HCT116 (cell line): ENCODE data around the gene RCAN2. TPM values are rescaled to one million over a fixed set of nuclear protein-coding genes. Genes with fewer than 3 reads are reported as not detected.

Experiments used
- ATAC-seq: fragments of 200-7000 bp; cut with Tn5 transposase; 2 replicates; pipeline ENCODE4 v1.9.1; 2020; ENCODE audit warnings: mild to moderate bottlenecking, moderate library complexity
- BruUV-seq: library from RNA; stranded (reverse); fragments of 400-500 nt; replicated peaks from 2 replicates; lab custom pipeline; 2021; lab: Mats Ljungman, UMichigan
- CTCF ChIA-PET: fragments of 300-600 bp; sonication (Branson Sonifier 250); formaldehyde crosslinking; loops from one replicate; lab custom pipeline; 2021; ENCODE audit warnings: antibody characterized with exemption; lab: Charles Lee
- POLR2A ChIA-PET: fragments of 300-600, 350-600 bp; sonication (Branson Sonifier 250); formaldehyde crosslinking; loops from one replicate; lab custom pipeline; 2021; ENCODE audit warnings: antibody characterized with exemption; lab: Charles Lee
- RAD21 ChIA-PET, 2 experiments: fragments of 300-600 bp; sonication (Branson Sonifier 250); formaldehyde crosslinking; loops; one replicate each; lab custom pipeline; 2023; ENCODE audit warnings: low total read pairs in 2 of 2; ENCODE audit not compliant: uncharacterized antibody in 2 of 2, unreplicated experiment in 2 of 2, low non-redundant PET in 1 of 2; lab: Charles Lee
- DNase-seq: peaks from one replicate; pipeline ENCODE4 v3.0.0-alpha.2; 2010; ENCODE audit warnings: low read depth, low spot score
- H2AFZ ChIP-seq: fragments of 200-600 bp; shearing (Covaris generic), sonication (generic); 2 replicates; pipeline ENCODE4 v1.6.1; 2017; ENCODE audit warnings: low read depth, mixed run types, mixed read lengths, antibody characterized with exemption, low read length; ENCODE audit not compliant: poor library complexity, severe bottlenecking
- H3K27ac ChIP-seq: 2 replicates; pipeline ENCODE4 v1.5.1; 2012; ENCODE audit warnings: low read depth, low read length
- H3K27me3 ChIP-seq: fragments of 200-600 bp; sonication (generic); 2 replicates; pipeline ENCODE4 v1.6.1; 2016; ENCODE audit warnings: mixed run types, low read length, mixed read lengths; ENCODE audit not compliant: insufficient read depth
- H3K36me3 ChIP-seq, 2 experiments: fragments of 200-500 bp in 1 of 2; fragments of 200-600 bp in 1 of 2; sonication (Bioruptor generic) in 1 of 2; sonication (generic) in 1 of 2; 2 replicates each; pipeline versions ENCODE4 v1.5.1 to v1.6.1; 2014 to 2016; ENCODE audit warnings: low read length in 2 of 2, inconsistent platforms in 1 of 2, mixed read lengths in 1 of 2, mixed run types in 1 of 2; ENCODE audit not compliant: insufficient read depth in 2 of 2, control insufficient read depth in 1 of 2
- H3K4me1 ChIP-seq, 2 experiments: fragments of 200-600 bp in 1 of 2; sonication (generic) in 1 of 2; 2 replicates each; pipeline versions ENCODE4 v1.5.1 to v1.6.1; 2012 to 2017; ENCODE audit warnings: low read length in 2 of 2, inconsistent platforms in 1 of 2, mild to moderate bottlenecking in 1 of 2, mixed read lengths in 1 of 2, mixed run types in 1 of 2, moderate library complexity in 1 of 2; ENCODE audit not compliant: insufficient read depth in 2 of 2, control insufficient read depth in 1 of 2
- H3K4me2 ChIP-seq: fragments of 200-600 bp; sonication (generic); 2 replicates; pipeline ENCODE4 v1.6.1; 2017; ENCODE audit warnings: mixed run types, low read length, mixed read lengths
- H3K4me3 ChIP-seq, 2 experiments: fragments of 200-600 bp in 1 of 2; sonication (generic) in 1 of 2; replicated peaks in 1 of 2; 2 replicates each; pipeline ENCODE4 v1.5.1; 2011 to 2016; ENCODE audit warnings: low read length in 2 of 2, control low read depth in 1 of 2, low read depth in 1 of 2, mild to moderate bottlenecking in 1 of 2, mixed read lengths in 1 of 2, mixed run types in 1 of 2
- H3K79me2 ChIP-seq: fragments of 200-600 bp; sonication (generic); 2 replicates; pipeline ENCODE4 v1.6.1; 2017; ENCODE audit warnings: mild to moderate bottlenecking, mixed run types, low read length, moderate library complexity, mixed read lengths; ENCODE audit not compliant: insufficient read depth
- H3K9ac ChIP-seq: fragments of 200-600 bp; sonication (generic); 2 replicates; pipeline ENCODE4 v1.6.1; 2016; ENCODE audit warnings: low read length, mixed read lengths
- H3K9me2 ChIP-seq: fragments of 200-600 bp; sonication (generic), shearing (Covaris generic); 2 replicates; pipeline ENCODE4 v1.6.1; 2017; ENCODE audit warnings: mixed run types, mild to moderate bottlenecking, moderate library complexity; ENCODE audit not compliant: insufficient read depth
- H3K9me3 ChIP-seq, 2 experiments: fragments of 200-500 bp in 1 of 2; fragments of 200-600 bp in 1 of 2; sonication (Bioruptor generic) in 1 of 2; sonication (generic) in 1 of 2; 2 replicates each; pipeline ENCODE4 v1.6.1; 2014 to 2017; ENCODE audit warnings: low read length in 2 of 2, mixed read lengths in 2 of 2, inconsistent platforms in 1 of 2, low read depth in 1 of 2, mild to moderate bottlenecking in 1 of 2, mixed run types in 1 of 2, moderate library complexity in 1 of 2; ENCODE audit not compliant: control insufficient read depth in 1 of 2, insufficient read depth in 1 of 2
- H4K20me1 ChIP-seq: fragments of 200-600 bp; sonication (generic), shearing (Covaris generic); 2 replicates; pipeline ENCODE4 v1.6.1; 2017; ENCODE audit warnings: mixed run types, mild to moderate bottlenecking, moderate library complexity; ENCODE audit not compliant: insufficient read depth
- CBX3 ChIP-seq: IDR thresholded peaks from 2 replicates; pipeline ENCODE4 v1.6.1; 2012; ENCODE audit warnings: low read depth
- ELF1 ChIP-seq: IDR thresholded peaks from 2 replicates; pipeline ENCODE4 v1.6.1; 2012; ENCODE audit warnings: low read depth, borderline replicate concordance
- EZH2 ChIP-seq: fragments of 200-600 bp; sonication (generic); IDR thresholded peaks from 2 replicates; pipeline ENCODE4 v1.6.1; 2017; ENCODE audit warnings: antibody characterized with exemption, mixed run types
- EZH2phosphoT487 ChIP-seq: fragments of 200-600 bp; IDR thresholded peaks from 2 replicates; pipeline ENCODE4 v1.6.1; 2018; ENCODE audit warnings: antibody characterized with exemption, borderline replicate concordance
- FOSL1 ChIP-seq: IDR thresholded peaks from 2 replicates; pipeline ENCODE4 v1.6.1; 2012; ENCODE audit warnings: low read depth
- MAX ChIP-seq: IDR thresholded peaks from 2 replicates; pipeline ENCODE4 v1.6.1; 2012
- POLR2AphosphoS5 ChIP-seq: IDR thresholded peaks from 2 replicates; pipeline ENCODE4 v1.6.1; 2011; ENCODE audit warnings: mild to moderate bottlenecking, low read depth, low read length, moderate library complexity
- SIN3A ChIP-seq: IDR thresholded peaks from 2 replicates; pipeline ENCODE4 v1.6.1; 2012; ENCODE audit warnings: low read depth
- SRF ChIP-seq: IDR thresholded peaks from 2 replicates; pipeline ENCODE4 v1.6.1; 2012; ENCODE audit warnings: low read depth
- TCF7L2 ChIP-seq: IDR thresholded peaks from 2 replicates; pipeline ENCODE4 v1.7.0; 2011; ENCODE audit warnings: borderline replicate concordance, inconsistent platforms; ENCODE audit not compliant: insufficient read depth, insufficient read length; ENCODE audit errors: extremely low read depth
- ZBTB33 ChIP-seq: IDR thresholded peaks from 2 replicates; pipeline ENCODE4 v1.6.1; 2011; ENCODE audit warnings: mild to moderate bottlenecking, low read length, moderate library complexity; ENCODE audit not compliant: insufficient replicate concordance; ENCODE audit errors: extremely low read depth
- ZFX ChIP-seq: fragments of 450-650 bp; IDR thresholded peaks from 2 replicates; pipeline ENCODE4 v1.6.1; 2017
- ZNF274 ChIP-seq: fragments of 200-500 bp; sonication (Bioruptor generic); IDR thresholded peaks from 2 replicates; pipeline ENCODE4 v1.6.1; 2014; ENCODE audit warnings: mild to moderate bottlenecking, low read depth, low read length, inconsistent platforms
- intact Hi-C: fragments of 100-400 bp; cut with micrococcal nuclease; formaldehyde crosslinking; loops from 2 replicates; pipeline ENCODE4 v1.10.0; 2022
- total RNA-seq: library from RNA; stranded (reverse); gene quantifications from one replicate; pipeline ENCODE4 v1.2.1, GENCODE V29; 2021; ENCODE audit not compliant: unreplicated experiment
- TF ChIP-seq, protein P1 (sequence below): IDR thresholded peaks from 2 replicates; pipeline ENCODE4 v1.6.1; 2012; ENCODE audit warnings: low read depth

Gene RCAN2
- total RNA-seq, 1 experiment from 2014 or later: 0.57 TPM

DNA sequence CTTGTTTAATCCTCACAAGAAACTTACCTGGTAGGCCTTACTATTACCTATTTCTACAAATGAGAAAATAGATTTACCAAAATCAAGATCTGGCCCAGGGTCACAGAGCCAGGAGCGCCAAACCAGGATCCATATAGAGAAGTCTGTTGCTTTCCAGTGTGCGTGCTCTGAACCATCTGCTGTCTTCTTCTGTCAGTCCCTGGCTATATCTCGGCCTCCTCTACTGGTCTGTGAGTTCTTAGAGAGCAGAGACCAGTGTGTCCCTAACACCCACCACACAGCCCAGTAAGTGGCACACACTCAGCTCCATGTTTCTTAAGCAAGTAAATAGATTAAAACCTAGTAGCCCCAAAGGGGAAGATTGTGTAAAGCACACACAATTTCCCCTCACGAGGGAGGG, 301.5 kb downstream of the RCAN2 start:
- Histone ChIP-seq H3K36me3 (no peaks in the 10 kb centered on the region), H3K27ac (no peak overlapping the region), H3K4me3 (no peak overlapping the region), H3K4me1 (no peaks in the 10 kb centered on the region; a peak in 1 of 4 replicates), H3K27me3 (no peaks in the 10 kb centered on the region), H3K9ac (no peak overlapping the region), H3K79me2 (no peaks in the 10 kb centered on the region), H3K9me3 (no peaks in the 10 kb centered on the region), H4K20me1 (no peaks in the 10 kb centered on the region), H3K9me2 (no peaks in the 10 kb centered on the region), H3K4me2 (no peak overlapping the region), H2AFZ (no peak overlapping the region)
- RAD21 ChIA-PET: no interaction called here
- DNase-seq (no peak), ATAC-seq (no peak)
- POLR2A ChIA-PET: no interaction called here
- no peak for TF ChIP-seq ZNF274
- no peak for TF ChIP-seq TCF7L2
- no peak for TF ChIP-seq MAX
- TF ChIP-seq, protein P1, sequence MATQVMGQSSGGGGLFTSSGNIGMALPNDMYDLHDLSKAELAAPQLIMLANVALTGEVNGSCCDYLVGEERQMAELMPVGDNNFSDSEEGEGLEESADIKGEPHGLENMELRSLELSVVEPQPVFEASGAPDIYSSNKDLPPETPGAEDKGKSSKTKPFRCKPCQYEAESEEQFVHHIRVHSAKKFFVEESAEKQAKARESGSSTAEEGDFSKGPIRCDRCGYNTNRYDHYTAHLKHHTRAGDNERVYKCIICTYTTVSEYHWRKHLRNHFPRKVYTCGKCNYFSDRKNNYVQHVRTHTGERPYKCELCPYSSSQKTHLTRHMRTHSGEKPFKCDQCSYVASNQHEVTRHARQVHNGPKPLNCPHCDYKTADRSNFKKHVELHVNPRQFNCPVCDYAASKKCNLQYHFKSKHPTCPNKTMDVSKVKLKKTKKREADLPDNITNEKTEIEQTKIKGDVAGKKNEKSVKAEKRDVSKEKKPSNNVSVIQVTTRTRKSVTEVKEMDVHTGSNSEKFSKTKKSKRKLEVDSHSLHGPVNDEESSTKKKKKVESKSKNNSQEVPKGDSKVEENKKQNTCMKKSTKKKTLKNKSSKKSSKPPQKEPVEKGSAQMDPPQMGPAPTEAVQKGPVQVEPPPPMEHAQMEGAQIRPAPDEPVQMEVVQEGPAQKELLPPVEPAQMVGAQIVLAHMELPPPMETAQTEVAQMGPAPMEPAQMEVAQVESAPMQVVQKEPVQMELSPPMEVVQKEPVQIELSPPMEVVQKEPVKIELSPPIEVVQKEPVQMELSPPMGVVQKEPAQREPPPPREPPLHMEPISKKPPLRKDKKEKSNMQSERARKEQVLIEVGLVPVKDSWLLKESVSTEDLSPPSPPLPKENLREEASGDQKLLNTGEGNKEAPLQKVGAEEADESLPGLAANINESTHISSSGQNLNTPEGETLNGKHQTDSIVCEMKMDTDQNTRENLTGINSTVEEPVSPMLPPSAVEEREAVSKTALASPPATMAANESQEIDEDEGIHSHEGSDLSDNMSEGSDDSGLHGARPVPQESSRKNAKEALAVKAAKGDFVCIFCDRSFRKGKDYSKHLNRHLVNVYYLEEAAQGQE: no peak
- no peak for TF ChIP-seq EZH2
- TF ChIP-seq CBX3: no peak
- no peak for TF ChIP-seq ELF1
- TF ChIP-seq ZBTB33: no peak
- no peak for TF ChIP-seq FOSL1
- no peak for TF ChIP-seq SIN3A
- no peak for TF ChIP-seq ZFX
- no peak for TF ChIP-seq SRF
- no peak for TF ChIP-seq POLR2AphosphoS5
- TF ChIP-seq EZH2phosphoT487: no peak
- intact Hi-C loops: no loop called here
- CTCF ChIA-PET: no interaction called here
- no TSS peak for BruUV-seq
